Subcutaneous abdominal adipose tissue (tissue), 5 donors: ENCODE data around the gene ATP2C1.
A peak's percentile ranks its signal among the peaks of the same experiment; 100 is the strongest.

Experiments used
- H3K27ac ChIP-seq: one replicate; pipeline ENCODE4 v1.7.0; 2013; ENCODE audit warnings: low read depth, mild to moderate bottlenecking, inconsistent platforms, low read length, moderate library complexity
- H3K27me3 ChIP-seq, 5 donors: one replicate each; pipeline ENCODE4 v1.7.0; 2013; ENCODE audit warnings: low read length in 5 of 5, inconsistent platforms in 1 of 5; ENCODE audit not compliant: control insufficient read depth in 5 of 5, insufficient read depth in 4 of 5
- H3K36me3 ChIP-seq, 5 donors: one replicate each; pipeline ENCODE4 v1.7.0; 2013; ENCODE audit warnings: low read length in 5 of 5; ENCODE audit not compliant: control insufficient read depth in 5 of 5, insufficient read depth in 5 of 5
- H3K4me1 ChIP-seq, 5 donors: one replicate each; pipeline ENCODE4 v1.7.0; 2013; ENCODE audit warnings: low read length in 5 of 5, mild to moderate bottlenecking in 3 of 5, moderate library complexity in 1 of 5; ENCODE audit not compliant: control insufficient read depth in 5 of 5, insufficient read depth in 5 of 5
- H3K4me3 ChIP-seq, 5 donors: one replicate each; pipeline ENCODE4 v1.7.0; 2013; ENCODE audit warnings: low read length in 5 of 5, low read depth in 1 of 5
- H3K9ac ChIP-seq, 5 donors: one replicate each; pipeline ENCODE4 v1.7.0; 2013; ENCODE audit warnings: low read length in 5 of 5, mild to moderate bottlenecking in 4 of 5, moderate library complexity in 3 of 5
- H3K9me3 ChIP-seq, 5 donors: one replicate each; pipeline ENCODE4 v1.7.0; 2013; ENCODE audit warnings: low read length in 5 of 5; ENCODE audit not compliant: control insufficient read depth in 5 of 5
- donor health status: healthy.
- donor health status: healthy.
- donor health status: healthy.
- donor health status: healthy.
- donor health status: healthy.

The ATP2C1 gene

GRCh38 chr3:131047582-131047981 is 153.7 kb downstream of the ATP2C1 start:
- peaks cover 0 to 4% (median 0%) of the 10 kb centered on the region in 5 donors for H3K4me1 ChIP-seq
- H3K27ac ChIP-seq, result no peak overlapping the region
- no peaks in the 10 kb centered on the region for H3K27me3 ChIP-seq
- H3K4me3 ChIP-seq, result no peak overlapping the region
- no peaks in the 10 kb centered on the region for H3K9me3 ChIP-seq
- no peak overlapping the region for H3K9ac ChIP-seq
- H3K36me3 ChIP-seq, result no peaks in the 10 kb centered on the region

- no peak overlapping the region for H3K9ac ChIP-seq
- H3K27me3 ChIP-seq, result no peaks in the 10 kb centered on the region
- H3K4me3 ChIP-seq, result no peak overlapping the region
- H3K4me1 ChIP-seq, result peaks cover 0 to 8% (median 3%) of the 10 kb centered on the region in 5 donors
- no peaks in the 10 kb centered on the region for H3K36me3 ChIP-seq
- H3K27ac ChIP-seq, result no peak overlapping the region
- no peaks in the 10 kb centered on the region for H3K9me3 ChIP-seq
Measured at GRCh38 chr3:131048030-131048429, 154.1 kb downstream of the ATP2C1 start.

- H3K27ac ChIP-seq, result no peak overlapping the region
- peaks cover 0 to 9% (median 3%) of the 10 kb centered on the region in 5 donors for H3K4me1 ChIP-seq
- no peaks in the 10 kb centered on the region for H3K9me3 ChIP-seq
- no peaks in the 10 kb centered on the region for H3K36me3 ChIP-seq
- no peaks in the 10 kb centered on the region for H3K27me3 ChIP-seq
- H3K4me3 ChIP-seq, result no peak overlapping the region
- H3K9ac ChIP-seq, result no peak overlapping the region
Measured at GRCh38 chr3:131050001-131050400, 156.1 kb downstream of the ATP2C1 start.

GRCh38 chr3:131053043-131053859 is 159.4 kb downstream of the ATP2C1 start:
- H3K27me3 ChIP-seq, result no peaks in the 10 kb centered on the region
- no peaks in the 10 kb centered on the region for H3K36me3 ChIP-seq
- peaks cover 0 to 9% (median 3%) of the 10 kb centered on the region in 5 donors for H3K4me1 ChIP-seq
- H3K4me3 ChIP-seq, result no peak overlapping the region
- no peak overlapping the region for H3K27ac ChIP-seq
- H3K9ac ChIP-seq, result peak overlapping the region in 1 of 5 donors; percentile 10
- no peaks in the 10 kb centered on the region for H3K9me3 ChIP-seq
